GM18519 (cell line): ENCODE data around the gene FAM199X.
"Not testable (repeated sequence)": the region's sequence is repeated elsewhere in the genome, so short reads cannot be mapped to it uniquely, and the experiment has no call there.

Source experiments
- ATAC-seq: cut with Tn5 transposase; IDR thresholded peaks from one replicate; pipeline ENCODE4 v1.9.1; 2021; ENCODE audit warnings: mild to moderate bottlenecking, moderate library complexity; ENCODE audit not compliant: unreplicated experiment, low FRiP score

FAM199X gene

DNA sequence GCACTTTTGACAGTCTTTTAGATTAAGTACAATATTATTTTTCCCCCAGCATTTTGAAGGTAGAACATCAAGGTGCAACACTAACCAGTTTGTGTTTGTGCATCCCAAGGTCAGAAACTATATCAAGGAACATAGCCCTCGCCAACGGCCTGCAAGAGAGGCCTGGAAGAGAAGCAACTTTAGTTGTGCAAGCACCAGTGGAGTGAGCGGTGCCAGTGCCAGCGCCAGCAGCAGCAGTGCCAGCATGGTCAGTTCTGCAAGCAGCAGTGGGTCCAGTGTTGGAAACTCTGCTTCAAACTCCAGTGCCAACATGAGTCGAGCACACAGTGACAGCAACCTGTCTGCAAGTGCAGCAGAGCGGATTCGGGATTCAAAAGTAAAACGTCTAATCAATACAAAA is 21.7 kb downstream of the FAM199X start:
- no peak for ATAC-seq

DNA sequence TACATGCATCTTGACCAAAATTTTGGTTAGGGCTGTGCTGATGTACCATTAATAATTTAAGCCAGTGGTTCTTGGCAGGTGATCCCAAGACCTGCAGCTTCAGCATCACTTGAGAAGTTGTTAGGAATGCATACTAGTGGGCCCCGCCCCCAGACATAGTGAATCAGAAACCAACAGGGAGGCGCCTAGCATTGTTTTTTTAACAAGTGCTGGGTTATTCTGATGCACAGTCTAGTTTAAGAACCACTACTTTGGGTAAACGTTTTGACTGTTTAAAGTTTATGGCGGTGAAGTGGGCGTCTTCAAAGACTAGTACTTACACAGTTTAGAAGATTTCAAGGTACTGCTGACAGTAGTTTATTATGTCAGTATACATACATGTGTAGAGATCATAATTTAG is 23.6 kb downstream of the FAM199X start:
- ATAC-seq: no peak

DNA sequence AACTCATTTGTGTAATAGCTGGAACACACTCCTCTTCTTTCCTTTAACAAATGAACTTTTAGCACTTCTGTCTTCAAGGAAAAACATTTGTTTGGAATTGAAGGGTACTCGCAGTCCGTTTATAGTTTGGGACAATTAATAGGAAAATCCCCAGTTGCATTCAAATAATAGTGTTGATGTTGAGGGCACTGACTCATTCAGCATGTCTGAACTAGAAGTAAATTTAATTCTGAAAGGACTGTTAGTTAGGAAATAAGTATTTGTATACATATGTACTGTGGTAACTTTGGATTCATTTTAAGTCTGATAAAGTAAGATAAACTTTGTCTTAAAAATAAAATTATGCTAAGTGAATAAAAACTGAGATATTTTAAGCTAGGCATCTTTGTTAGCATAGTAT is 27.2 kb downstream of the FAM199X start:
- no peak for ATAC-seq

DNA sequence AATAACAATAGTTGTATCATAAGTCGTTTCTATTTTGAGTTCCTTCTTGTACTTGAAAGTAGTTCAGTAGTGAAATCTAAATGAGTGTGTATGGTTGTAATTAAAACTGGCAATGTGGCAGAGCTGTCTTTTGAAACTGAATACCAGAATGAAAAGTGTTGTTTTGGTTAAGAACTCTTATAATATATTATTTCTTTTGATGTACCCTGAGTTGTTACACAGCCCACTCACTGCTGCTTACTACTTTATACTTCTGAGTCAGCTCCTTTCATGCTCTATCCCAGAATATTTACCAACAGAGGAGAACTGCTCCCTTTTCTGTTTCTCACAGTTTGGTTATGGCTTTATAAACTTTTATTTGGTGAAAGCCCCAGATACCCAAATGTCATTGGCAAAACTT is 28.8 kb downstream of the FAM199X start:
- no peak for ATAC-seq

DNA sequence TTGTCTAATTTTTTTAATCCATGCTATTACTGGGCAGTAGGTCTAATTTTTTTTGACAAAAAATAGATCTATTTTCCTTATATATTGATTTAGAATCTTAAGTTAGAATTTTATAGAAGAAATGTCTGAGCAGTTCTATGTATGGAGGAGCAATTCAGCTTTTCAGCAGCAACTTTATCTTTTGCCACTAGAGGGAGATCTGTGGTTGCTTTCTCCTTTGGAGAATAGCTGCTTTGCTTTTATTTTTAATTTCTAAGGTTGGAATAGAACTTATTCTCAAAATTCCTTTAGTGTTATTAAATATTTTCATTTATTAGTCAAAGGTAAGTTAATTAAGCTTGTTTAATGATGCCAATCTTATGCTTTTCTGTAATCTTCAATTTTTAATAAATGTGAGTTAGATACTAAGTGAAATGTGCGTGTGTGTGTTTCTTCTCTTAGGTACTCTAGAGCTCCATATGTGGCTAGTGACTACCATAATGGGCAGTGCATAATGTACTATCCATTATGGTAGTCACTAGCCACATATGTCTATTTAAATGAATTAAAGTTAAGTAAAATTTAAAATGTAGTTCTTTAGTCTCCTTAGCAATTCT is 29.3 kb downstream of the FAM199X start:
- ATAC-seq: peak; percentile 82

DNA sequence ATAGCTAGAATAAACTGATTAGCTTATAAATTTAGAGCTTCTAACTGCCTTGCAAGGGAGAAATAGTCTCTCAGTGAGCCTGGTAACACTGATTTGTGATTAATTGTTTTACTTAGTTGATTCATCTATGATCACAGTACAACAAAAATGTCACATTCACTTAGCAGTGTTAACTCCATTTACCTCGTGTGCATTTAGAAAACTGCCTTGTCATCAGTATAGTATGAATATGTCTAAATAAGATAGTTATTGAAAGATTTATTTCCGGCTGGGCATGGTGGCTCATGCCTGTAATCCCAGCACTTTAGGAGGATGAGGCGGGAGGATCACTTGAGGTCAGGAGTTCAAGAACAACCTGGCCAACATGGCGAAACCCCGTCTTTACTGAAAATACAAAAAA is 39.3 kb downstream of the FAM199X start:
- no peak for ATAC-seq

DNA sequence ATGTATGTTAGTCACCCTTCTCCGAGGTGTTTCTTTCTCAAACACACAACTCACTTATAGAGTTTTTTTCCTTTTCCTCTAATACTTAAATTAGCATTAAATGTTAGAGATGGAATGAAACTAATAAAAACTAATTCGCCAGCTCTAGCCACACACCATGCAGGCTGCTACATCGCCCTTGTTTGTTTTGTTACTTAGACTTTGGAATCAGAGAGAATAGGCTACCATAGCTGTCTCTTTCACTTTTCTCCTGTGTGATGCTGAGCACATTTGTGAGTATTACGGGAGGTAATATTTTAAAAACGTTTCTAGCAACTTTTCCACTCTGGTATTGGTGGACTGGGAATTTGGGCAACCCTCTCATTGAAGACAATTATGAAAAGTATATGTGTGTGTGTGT is 44.9 kb downstream of the FAM199X start:
- ATAC-seq: no peak

DNA sequence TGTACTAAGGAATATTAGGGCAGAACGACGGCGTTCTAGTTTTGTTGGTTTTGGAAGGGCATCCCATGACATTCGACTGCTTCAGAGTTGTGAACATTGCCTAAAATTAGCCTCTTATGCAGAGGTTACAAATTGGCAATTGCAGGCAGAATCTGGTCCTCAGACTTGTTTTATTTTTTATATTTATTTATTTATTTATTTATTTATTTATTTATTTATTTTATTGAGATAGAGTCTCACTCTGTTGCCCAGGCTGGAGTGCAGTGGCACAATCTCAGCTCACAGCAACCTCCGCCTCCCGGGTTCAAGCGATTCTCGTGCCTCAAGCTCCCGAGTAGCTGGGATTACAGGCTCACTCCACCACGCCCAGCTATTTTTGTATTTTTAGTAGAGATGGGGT is 63.8 kb downstream of the FAM199X start:
- not testable (repeated sequence) for ATAC-seq
